GM18870 (cell line): ENCODE data around the gene GJB5.
"Not testable (repeated sequence)": the region's sequence is repeated elsewhere in the genome, so short reads cannot be mapped to it uniquely, and the experiment has no call there.

Experiments
- ATAC-seq: cut with Tn5 transposase; IDR thresholded peaks from one replicate; pipeline ENCODE4 v1.9.1; 2021; ENCODE audit warnings: moderate library complexity; ENCODE audit not compliant: unreplicated experiment

The GJB5 gene

DNA sequence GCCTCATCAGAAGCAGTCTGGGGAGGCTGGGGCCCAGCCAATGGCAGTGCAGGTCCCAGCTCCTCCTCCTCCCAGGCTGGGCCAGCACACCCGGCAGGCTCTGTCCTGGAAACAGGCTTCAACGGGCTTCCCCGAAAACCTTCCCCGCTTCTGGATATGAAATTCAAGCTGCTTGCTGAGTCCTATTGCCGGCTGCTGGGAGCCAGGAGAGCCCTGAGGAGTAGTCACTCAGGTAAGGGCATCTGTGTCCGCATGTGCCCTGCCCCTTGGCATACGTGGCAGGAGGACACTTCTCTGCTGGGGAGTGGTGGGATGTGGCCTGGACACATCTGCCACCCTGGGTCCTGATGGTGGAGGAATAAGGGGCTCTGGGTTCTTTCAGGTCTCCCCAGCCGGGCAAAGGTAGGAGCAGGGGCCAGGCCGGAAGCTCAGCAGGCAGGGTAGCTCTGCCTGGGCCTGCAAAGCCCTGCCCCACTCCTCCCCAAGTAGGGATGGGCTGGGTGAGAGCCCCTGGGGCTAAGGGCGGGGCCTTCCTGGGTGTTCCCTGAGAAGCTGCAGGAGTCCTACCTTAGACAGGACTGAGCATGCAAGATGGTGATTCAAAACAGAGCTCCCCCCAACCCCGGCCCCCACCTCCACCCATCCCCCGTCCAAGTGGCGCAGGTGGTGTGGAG lies at the start of gene GJB5:
Gene GJB5, plus strand, starts transcription at position 84 of the 674 bp plus-strand sequence. CDS start 2,284 bp downstream, outside the sequence.
- ATAC-seq, result no peak

DNA sequence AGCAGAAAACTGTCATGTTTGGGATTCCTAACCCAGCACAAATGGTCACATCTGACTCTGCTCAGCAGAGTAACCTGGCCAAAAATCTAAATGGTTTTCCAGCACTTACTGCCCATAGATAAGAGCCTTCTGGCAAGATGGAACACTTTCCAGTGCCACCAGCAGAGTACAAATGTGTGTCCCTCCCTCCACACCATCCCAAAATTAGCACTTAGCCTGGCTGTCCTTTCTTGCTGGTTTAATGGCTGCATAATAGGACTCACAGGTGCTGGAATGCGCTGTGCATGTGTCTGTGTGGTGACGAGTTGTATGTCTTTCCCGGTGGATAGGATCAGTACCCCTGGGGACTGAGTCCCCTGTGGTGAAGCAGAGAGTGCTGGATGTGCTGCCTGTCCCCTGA lies 49.8 kb upstream of the GJB5 start:
- no peak for ATAC-seq

DNA sequence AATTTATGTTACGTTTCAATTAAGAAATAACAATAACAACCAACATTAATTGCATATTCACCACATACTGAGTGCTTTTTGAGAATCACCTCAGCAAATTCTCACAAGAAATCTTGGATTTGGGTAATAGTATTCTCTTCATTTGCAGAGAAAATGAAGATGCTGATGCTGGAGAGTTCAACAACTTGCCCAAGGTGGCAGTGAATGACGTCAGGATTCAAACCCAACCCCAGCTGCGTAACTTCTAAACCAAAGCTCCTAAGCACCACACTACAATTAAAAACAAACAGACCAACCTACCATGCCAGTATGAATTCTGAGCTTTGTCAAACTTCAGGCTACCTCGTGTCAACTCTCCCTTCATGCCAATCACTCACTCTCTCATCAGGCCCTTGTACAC lies 46.7 kb upstream of the GJB5 start:
- no peak for ATAC-seq

DNA sequence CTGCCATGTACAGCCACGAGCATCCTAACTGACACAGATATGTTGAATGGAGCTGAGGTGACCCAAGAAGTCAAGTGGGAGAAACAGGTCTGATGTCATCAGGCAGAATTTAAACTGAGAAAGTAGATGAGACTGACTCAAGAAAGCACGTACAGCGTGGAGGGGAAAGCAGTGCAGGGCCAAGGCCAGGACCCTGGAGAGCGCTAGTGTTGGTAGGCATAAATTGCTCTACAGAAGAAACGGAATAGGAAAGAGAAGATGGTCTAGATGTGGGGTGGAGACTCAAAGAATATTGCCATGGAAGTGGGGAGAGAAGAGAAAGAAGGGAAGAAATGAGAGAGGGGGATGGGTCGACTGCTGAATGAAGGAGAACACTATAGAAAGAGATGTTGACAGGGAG lies 45.3 kb upstream of the GJB5 start:
- ATAC-seq, result no peak

DNA sequence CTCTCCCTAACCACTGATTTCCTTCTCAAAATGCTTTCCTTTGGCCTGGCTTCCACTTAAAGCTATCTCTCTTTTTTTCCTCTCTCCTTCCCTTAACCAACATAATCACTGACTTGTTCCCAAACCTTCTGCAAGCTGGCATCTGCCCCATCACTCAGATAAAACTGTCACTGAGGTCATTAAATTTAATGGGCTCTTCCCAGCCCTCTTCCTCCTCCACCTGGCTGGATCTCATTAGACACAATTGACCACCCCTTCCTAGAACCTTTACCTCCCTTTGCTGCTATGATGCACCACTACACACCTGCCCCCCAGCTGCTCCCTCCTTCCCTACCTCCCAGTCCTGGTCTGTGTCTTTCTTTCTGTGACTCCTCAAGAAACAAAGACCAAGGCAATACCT lies 44.0 kb upstream of the GJB5 start:
- ATAC-seq, result no peak

DNA sequence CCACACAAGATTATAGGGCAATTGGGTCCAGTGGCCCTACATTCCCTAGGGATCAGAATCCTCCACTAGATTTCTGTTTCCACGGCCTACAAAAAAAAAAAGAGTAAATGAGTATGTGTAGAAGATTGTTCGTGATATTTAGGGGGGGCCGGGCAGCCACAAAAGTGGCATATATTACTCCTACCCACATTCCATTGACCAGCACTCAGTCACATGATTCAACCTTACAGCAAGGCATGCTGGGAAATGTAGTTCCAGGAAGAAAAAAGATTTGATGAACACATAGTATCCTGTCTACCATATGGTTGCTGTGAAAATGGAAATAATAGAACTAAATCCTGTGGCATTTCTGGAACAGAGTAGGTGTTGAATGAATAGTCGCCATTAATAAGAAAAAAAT lies 43.4 kb upstream of the GJB5 start:
- ATAC-seq, result no peak

DNA sequence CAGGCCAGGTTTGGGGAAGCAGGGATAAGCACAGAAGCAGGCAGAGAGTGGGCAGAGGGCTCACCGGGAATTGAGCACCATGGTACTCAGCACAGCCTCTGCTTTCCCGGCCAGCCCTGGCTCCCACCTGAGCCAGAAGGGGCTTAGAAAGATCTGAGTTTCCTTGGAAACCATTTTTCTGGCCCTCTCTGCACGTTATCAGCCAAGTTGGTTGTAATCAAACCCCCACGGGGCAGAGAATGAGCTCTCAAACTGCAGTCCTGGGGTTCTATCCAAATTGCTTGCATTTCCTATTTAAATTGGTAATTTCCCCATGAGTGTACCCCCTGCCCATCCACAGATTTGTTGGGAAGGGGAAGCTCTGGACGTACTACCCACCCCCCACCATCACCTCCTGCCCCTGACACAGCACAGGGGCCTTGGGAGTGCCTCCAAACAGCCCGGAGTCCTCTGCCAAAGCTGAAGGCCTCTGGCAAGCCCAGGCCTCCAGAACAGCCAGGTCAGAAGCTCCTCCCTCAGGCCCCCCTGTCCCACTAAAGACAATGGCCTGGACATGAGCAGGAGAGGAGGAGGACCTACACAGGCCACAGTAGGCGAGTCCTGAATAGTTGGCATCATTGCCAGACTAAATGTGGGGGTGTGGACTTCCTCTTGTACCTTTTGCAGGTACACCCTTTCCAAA lies 42.7 kb upstream of the GJB5 start:
- no peak for ATAC-seq

DNA sequence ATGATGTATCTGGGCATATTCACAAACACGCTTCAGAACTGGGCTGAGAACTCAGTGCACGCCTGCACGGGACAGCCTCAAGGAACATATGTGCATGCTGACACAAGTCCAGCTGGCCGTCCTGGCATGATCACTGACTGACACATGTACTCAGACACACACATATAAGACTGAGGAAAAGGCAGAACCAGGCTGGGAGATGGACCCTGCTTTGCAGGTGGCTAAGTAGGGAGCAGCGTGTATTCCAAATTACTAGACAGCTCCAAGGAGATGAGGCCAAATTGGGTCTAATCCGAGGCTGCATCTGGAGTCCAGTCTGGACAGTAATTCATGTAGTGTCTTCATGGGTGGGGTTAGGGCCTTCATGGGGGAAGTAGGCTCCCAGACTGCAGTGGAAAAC lies 41.4 kb upstream of the GJB5 start:
- ATAC-seq, result no peak

DNA sequence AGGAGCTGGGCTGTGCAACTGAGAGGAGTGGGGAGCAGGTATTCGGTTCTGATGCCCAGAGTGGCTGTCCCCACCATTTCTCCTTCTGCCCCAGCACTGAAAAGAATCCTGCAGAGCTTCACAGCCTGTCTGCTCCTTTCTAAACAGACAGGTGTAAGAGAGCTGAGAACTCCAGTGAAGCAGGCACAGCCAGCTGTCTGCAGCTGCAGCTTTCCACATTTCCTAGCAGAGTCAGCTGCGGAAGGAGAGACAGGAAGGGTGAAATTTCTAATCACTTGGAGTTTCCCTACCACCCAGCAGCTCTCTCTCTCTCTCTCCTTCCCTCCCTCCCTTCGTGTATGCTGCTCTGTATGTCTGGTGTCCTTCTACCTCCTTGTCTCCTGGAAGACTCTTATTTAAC lies 40.5 kb upstream of the GJB5 start:
- ATAC-seq, result no peak

DNA sequence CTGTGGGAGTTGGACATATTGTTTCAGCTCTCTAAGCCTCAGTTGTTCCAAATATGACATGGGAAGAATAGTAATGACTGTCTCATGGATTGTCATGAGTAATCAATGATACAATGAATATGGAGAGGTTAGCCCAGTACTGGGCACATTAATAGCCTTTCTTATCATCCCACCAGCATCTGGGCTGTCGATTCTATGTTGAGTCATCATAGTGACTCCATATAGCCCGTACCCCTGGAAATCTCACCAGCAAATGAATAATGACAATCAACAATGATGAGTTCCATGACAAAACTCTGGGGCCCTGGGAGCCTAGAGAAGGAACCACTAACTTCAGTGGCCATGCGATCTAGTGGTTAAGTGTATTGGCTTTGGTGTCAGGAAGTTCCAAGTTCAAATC lies 39.7 kb upstream of the GJB5 start:
- no peak for ATAC-seq

DNA sequence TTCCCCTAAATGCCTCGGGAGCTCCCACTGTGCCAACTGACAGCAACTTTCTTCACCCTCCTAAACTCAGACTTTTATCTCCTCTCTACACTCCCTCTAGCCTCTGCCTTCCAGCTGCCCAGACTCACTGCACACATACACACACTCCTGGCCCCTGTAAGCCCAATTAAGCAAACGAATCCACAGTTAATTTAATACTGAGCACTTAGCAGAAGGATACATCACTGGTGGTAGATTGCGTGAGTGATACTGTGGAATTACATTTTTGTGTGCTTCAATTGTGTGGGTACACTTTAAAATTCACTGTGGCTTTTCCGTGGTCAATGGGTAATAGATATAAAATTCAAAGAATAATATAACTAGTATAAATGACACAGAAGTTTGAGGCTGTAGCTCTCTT lies 33.6 kb upstream of the GJB5 start:
- no peak for ATAC-seq

DNA sequence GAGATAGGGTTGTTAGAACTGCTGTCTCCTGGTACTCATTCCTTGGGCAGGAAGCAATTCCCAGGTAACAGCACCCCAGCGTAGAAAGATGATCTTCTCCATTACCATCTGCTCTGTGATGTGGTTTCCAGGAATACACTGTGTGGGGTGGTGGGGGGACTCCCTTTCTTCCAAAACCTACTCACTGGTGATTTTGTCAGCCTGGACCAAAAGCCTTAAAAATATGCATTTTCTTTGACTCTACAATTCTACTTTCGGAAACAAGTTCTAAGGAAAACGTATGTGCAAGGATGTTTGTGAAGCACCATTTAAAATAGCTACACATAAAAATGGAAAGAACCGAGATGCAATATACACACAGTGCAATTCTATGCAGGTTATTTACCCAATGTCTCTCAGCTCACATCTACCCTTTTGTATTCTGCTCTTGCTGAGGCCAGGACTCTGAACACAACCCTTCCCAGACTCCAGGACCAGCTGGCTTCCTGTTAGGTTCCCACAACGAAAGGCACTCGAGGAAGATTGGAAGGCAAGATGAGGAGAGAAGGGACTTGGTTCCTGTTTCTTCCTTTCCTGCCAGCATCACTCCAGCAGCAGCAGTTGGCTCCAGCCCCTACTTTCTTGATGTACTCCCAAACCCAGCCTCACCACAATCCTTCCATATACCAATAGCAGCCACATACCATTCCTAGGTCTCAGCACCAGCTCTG lies 33.0 kb upstream of the GJB5 start:
- ATAC-seq, result no peak

DNA sequence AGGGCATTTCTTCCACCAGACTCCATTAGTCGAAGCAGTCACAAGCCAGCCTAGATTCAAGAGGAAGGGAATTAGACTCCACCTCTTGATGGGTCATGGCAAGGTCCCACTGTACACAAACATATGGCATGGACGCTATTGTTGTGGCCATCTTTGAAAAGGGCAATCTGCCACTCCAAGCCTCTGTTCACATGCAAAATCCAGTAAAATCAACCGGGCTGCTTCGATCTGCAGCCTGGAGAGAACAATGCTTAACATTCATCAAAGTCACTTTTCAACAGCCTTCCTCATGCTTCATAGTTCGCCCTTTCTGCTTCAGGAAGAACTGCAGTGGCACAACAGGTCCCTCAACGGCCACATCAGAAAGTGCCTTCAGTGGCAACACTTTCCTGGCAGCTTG lies 28.0 kb upstream of the GJB5 start:
- ATAC-seq, result no peak

DNA sequence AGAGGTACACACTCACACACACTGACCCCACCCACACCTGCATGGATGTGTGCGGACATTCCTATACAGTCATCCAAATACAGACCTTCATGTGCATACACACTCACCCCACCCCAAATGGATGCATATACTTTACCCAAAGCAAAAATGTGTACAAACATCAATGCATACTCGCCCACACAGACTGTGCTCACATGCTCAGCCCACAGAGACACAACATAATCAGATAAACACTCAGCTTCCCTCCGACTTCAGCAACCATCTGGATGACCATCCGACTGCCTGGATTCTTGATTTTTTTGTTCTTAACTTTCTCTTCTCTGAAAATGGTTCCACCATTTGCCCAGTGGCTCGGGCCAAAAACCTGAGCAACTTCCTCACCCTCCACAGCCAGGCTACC lies 24.4 kb upstream of the GJB5 start:
- ATAC-seq, result no peak

DNA sequence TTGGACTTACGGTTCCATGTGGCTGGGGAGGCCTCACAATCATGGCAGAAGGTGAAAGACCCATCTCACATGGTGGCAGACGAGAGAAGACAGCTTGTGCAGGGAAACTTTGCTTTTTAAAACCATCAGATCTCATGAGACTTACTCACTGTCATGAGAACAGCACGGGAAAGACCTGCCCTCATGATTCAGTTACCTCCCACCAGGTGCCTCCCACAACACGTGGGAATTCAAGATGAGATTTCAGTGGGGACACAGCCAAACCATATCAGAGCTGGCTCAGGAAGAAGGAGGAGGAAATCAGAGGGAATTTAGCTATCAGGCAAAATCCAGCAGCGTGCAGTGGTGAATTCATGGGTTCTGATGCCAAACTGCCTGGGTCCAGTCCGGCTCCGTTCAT lies 22.0 kb upstream of the GJB5 start:
- ATAC-seq, result not testable (repeated sequence)

DNA sequence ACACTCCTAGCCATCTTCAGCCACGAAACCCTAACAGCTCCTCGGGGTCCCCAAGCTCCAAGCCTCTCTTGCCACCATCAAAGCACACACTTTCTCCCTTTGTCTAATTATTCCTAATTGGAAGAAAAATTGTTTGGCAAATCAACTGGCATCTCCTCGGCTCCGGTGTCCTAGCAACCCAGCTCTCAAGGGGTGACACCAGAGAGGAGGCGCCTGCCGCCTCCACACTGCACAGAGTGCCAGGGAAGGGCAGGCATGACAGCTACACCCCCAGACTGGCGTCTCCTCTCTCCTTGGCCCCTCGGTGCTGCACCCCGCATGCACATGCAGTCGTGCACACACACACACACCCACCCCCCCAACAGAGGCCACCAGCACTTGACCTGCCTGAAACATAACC lies 18.2 kb upstream of the GJB5 start:
- ATAC-seq, result no peak

DNA sequence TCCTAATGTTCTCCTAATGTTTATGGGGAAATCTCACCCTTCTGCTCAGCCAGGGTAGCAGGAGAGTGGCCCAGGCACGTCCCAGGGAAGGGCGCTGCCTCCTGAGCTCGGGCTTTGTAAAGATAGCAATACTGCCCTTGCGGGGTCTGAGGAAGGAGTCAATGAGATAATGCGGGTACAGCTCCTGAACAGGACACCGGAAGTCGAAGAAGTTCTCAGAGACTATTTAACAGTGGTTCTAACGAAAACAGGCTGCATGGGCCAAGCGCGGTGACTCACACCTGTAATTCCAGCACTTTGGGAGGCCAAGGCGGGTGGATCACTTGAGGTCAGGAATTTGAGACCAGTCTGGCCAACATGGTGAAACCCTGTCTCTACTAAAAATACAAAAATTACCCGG lies 17.6 kb upstream of the GJB5 start:
- ATAC-seq, result not testable (repeated sequence)

DNA sequence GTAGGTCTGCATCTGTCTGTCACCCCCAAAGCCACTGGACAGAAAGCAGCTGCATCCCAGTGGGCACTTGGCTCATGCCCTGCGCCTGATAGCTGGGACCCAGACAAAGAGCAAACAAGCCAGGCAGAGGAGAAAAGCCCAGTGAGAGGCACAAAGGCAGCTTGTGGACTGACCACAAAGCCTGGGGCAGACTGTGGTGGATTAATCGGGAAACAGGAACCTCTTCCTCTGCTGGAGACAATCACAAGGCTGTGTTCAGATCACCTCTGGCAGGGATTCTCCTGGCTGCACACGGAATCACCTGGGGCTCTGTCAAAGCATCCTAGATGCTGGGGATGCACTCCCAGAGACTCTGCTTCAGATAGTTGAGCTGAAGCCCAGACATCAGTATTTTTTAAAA lies 15.2 kb upstream of the GJB5 start:
- no peak for ATAC-seq

DNA sequence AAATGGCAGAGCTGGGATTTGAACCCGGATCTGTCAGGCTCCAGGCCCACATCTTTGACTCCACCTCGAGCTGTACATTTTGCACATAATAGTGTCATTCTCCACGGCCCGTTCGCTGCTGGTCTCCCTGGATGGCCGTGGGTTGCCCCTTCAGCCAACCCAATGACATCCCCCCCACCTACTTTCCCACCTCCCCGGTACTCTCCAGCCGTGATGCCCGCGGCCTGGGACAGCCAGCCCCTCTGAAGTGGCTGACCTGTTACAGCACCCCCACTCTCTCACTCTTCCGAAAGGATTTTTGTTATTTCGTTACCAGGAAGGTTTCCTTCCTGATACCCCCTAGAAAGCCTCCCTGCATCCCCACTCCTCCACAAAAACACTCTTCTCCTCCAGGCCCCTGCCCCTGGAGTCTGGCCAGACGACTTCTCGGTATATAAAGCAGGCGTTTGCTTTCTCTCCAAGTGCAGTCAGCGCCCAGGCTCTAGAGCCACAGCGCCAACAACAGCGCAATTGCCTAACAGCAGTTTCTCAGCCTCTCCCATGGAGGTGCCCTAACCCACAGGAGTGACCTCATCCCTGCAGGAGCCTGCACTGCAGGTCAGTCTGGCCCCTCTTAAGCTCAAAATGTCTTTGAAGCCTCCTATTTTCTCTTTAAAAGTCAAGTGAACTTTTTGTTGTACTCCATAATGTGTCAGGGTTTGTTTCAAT lies 14.5 kb upstream of the GJB5 start:
- no peak for ATAC-seq

DNA sequence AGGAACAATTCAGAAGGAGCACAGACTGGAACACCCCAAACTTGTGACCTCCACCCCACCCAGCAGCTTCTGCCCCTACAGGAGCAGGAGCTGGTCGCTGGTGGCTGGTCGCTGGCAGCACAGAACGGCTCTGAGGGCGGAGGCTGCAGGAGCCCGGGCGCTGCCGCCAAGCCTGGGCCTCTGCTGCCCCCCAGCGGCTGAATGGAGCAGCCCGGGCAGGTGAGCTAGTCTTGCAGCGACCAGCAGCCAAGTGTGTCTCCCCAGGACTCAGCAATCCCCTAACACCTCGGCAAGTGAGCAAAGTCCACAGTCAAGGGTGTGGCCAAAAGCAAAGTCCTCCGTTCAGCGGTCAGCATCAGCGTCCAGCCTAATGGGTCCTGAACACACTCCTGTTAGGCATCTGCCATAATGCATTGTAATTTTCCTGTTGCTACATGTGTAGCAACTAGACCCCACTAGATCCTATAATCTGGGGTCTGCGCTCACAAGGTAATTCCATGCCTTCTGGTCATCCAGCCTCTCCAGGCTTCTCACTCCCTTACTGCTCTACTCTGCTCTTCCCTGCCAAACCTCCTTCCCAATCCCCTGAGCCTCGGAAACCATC lies 12.1 kb upstream of the GJB5 start:
- ATAC-seq, result no peak

DNA sequence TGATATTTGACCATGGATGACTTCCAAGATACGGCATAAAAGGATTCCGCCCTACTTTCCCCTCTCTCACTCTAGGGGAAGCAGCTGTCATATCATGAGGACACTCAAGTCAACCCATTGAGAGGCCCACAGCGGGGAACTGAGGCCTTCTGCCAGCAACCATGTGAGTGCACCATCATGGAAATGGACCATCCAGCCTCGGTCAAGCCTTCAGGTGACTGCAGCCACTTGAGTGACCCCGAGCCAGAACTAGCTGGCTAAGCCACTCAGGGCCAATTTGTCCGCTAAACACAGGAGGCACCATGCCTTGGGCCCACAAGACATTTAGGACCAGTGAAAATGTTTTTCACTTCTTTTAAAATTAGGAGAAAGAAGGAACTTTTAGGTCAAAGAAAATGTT lies 11.1 kb upstream of the GJB5 start:
- ATAC-seq, result no peak
